HG02588 (cell line): Measurements from ENCODE around the gene SNN.
A peak's percentile ranks its signal among the peaks of the same experiment; 100 is the strongest.

ENCODE experiments used
- ATAC-seq: cut with Tn5 transposase; IDR thresholded peaks from one replicate; pipeline ENCODE4 v1.9.1; 2021; ENCODE audit warnings: mild to moderate bottlenecking, moderate library complexity; ENCODE audit not compliant: unreplicated experiment

SNN gene

DNA sequence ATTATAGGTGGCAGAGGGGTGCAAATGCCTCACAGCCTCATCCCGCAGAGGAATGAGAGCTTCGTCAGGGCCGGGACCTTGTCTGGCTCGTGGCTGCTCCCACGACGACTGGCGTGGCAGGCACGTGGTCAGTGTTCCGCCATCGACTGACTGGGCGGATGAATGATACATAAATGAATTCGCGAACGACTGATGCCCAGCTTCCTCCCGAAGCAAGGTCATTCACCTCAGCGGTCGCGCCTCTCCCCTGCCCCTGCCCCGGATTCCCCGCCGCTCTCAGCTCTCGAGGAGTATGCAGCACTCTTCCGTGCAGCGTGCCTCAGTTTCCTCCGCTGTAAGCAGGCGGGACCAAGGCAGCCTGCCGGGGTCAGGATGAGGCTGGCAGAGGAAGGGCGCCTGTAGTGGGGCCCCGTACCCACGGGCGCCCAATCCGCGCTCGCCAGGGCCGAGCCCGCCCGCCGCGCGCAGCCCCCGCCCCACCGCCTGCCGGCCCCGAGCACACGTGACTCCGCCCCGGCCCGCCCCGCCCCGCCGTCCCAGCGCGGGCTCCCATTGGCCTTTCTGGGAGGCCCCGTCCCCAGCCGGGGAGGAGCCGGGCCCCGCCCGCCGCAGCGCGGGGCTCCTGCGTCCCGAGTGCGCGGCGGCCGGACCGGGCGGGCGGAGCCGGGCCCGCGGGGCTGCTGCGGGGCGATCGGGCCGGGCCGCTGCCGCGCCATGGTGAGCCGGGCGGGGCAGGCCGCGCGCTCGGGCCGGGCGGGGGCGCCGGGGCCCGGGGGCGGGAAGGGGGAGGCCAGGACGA, at the start of gene SNN:
Gene SNN, plus strand, starts transcription at position 632 of the 799 bp plus-strand sequence. CDS start 7,605 bp downstream, outside the sequence.
- peak; percentile 60 for ATAC-seq

DNA sequence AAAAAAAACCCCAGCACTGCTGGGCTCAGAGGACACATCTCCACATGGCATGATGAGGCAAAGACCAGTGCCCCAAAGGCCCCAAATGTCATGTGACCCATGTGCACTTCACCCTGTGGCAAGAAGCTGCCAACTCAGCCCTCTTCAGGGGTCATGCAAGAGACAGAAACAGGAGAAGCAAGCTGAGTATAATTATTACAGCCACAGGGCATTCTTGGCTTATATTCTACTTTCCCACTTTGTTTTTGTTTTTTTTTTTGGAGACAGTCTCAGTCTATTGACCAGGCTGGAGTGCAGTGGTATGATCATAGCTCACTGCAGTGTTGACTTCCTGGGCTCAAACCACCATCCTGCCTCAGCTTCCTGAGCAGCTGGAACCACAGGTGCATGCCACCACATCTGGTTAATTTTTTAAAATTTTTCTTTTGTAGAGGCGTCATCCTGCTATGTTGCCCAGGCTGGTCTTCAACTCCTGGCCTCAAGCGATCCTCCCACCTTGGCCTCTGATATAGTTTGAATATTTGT, 48.9 kb upstream of the SNN start:
- ATAC-seq = no peak

DNA sequence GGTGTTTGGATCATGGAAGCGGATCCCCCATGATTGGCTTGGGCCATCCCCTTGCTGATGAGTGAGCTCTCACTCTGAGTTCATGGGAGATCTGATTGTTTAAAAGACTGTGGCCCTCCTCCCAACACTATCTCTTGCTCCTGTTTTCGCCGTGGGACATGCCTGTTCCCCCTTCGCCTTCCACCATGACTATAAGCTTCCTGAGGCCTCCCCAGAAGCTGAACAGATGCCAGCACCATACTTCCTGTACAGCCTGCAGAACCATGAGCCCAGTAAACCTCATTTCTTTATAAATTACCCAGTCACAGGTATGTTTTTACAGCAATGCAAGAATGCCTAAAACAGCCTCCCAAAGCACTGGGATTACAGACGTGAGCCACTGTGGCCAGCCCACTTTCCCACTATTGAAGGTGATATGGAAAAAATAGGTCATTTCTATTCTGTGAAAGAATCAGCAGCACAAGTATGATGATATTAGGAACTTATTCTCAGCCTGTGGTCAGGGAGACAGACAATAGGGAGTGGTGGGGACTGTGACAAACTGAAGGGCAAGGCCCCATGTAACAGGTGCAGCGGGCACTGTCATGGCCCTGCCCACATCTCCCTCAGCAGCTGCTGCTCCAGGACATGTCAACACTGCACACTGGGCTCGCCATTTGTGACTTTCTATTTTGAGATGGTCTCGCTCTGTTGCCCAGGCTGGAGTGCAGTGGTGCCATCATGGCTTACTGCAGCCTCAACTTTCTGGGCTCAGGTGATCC, 47.8 kb upstream of the SNN start:
- ATAC-seq = no peak

DNA sequence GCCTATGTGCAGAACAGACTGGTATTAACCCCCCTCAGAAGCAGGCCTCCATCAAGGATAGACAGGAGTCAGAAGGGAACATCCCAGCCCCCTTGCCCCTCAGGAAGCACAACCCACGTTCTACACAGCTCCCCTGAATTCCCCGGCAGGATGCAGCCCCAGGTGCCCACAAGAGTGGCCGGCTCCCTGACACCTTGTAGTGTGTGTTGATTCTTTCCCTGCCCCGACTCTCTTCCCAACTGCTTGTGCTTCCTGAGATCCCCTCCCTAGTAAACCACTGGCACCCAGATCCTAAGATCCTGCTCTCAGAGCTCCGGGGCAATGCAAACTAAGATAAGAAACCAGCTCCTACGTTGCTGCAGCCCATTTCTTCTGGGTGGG, 46.7 kb upstream of the SNN start:
- ATAC-seq = no peak

DNA sequence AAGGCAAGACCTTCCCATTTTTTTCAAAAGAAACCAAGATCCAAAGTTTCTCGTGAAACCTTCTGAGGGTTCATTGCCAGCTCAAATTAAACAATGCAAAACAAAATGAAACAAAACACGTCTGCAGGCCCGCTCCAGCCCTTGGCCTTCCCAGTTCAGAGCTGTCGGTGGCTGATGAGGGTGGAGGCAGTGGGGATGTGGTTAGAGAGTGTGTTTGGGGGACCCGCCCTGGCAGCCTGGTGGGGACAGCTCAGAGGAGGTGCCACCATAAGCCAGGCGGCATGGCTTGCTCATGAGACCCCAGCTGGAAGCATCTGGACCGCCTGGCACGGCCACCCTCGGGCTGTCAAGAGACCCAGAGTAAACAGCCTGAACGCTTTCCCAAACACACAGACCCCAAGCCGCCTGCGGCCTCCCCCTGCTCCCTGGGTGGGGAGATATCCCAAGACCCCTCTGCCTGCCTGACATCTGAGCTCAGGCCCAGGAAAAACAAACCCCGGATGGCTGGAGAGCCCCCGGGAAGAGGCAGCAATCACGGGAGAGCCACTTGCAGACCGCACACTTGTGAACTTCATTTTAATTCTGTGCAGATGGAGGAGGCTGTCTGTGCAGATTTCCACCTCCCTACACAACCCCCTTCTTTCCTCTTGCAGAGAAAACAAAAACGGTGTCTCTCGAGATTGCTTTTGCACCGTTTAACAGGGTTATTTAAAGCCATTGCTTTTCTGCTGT, 46.2 kb upstream of the SNN start:
- no peak for ATAC-seq

DNA sequence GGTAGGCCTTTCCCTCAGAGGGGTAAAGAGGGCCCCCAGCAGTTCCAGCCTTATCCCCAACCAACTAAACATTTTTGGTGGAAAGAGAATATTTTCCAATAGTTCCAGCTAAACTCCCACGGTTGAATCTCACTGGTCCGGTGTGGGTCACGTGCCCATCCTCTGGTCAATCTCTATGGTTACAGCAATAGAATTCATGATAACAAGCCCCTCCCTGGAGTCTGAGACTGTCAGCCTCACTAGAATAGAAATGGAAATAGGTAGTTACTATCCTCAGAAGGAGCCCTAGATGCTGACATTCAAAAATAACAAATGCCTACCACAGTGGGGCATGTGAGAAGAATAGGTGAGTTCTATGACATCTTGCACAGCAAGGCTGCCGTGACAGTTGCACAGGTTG, 44.0 kb upstream of the SNN start:
- ATAC-seq = no peak

DNA sequence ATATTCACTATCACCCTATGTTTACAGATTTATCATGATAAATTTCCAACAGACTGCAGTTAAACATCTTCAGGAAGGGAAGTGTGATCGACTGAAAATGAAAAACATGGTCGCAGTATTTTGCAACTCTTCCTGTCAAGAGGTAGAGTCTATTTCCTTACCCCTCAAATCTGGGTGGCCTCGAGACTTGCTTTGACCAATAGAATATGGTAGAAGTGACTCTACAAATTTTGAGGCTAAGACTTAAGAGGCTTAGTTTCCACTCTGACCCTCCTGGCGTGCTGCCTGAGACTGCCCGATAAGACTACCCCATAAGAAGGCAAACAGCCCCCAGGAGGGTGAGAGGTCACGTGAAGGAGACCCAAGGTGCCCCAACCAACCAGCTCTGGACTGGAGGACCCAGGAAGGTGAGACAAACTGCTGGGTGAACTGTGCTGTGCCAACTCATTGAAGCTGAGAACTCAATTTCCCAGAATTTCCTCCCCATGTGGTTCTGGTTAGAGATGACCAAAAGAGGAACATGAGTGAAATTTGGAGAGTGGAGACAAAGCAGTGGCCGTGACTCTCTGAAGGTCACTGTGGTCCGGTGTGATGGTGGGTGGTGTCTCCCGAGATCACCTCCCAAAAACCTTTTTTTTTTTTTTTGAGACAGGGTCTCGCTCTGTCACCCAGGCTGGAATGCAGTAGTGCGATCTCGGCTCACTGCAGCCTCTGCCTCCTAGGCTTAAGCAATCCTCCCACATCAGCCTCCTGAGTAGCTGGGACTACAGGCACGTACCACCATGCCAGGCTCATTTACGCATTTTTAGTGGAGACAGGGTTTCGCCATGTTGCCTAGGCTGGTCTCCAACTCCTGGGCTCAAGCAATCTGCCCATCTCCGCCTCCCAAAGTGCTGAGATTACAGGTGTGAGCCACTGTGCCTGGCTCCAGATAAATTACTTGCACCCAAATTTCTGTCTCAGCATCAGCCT, 43.3 kb upstream of the SNN start:
- no peak for ATAC-seq

DNA sequence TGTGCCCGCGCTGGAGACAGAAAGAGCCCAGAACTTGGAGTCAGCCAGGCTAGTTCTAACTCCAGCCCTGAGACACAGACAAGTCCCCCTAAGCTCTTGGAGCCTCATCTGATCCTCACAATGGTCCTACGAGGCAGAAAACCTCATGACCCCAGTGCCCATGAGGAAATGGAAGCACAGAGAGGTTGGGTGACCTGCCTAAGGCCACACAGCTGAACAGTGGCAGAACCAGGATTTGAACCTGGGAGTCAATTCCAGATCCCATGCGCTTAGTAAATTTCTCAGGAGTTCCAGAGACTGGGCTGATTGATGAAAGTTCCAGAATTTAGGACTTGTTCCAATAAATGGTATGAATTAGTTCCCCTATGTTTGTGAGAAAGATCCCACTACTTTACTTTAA, 42.5 kb upstream of the SNN start:
- ATAC-seq = no peak

DNA sequence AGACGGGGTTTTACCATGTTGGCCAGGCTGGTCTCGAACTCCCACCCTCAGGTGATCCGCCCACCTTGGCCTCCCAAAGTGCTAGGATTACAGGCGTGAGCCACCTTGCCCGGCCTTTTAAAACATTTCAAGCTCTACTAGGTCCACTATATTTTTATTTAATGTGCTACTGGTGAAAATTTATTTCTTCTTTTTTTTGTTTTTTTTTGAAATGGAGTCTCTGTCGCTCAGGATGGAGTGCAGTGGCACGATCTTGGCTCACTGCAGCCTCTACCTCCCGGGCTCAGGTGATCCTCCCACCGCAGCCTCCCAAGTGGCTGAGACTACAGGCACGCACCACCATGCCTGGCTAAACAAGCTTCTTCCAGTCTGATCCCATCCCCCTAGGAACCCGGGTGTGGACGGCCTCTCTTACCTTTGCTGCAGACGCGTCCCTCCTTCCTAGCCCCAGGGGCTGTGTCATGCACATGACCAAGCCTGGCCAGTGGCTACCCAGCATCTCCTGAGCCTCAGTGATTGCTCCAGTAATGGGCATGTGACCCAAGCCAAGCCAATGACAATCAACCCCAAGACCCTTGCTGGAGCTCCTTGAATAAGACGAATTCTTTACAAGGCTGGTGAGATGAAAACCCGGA, 41.5 kb upstream of the SNN start:
- no peak for ATAC-seq

DNA sequence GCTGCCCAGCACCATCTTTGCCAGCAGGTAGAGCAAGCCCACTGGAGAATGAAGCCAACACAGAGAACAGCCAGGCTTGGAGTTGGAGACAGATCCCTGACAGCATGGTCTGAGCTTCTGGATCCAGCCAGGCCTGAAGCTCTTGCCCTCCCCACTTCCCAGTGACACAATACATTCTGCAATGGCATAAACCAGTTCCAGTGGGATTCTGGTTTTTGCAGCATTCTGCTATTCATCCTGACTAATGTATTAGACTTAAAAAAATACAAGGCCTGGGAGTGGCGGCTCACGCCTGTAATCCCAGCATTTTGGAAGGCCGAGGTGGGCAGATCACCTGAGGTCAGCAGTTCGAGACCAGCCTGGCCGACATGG, 41.0 kb upstream of the SNN start:
- ATAC-seq = no peak

DNA sequence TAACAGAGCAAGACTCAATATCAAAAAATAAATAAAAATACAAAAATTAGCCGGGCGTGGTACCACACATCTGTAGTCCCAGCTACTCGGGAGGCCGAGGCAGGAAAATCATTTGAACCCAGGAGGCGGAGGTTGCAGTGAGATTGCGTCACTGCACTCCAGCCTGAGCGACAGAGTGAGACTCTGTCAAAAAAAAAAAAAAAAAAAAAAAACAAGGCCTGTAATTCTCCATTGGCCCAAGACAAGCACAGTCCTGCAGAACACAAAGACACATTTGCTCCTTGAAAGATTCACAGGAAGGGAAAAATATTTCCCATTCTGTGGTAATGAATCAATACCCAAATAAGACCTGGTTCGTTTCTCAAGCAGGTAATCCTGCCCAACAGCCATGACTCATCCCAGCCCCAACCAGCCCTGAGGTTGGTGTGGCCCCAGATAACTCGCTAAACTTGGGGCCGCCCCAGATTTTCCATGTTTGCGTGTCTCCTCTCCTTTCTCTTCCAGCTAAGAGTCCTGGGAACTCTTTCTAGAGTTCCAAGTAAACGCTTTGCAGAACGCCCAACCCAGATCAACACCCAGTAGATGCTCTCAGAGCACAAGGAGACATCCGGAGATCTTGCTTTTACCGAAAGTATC, 40.3 kb upstream of the SNN start:
- no peak for ATAC-seq

DNA sequence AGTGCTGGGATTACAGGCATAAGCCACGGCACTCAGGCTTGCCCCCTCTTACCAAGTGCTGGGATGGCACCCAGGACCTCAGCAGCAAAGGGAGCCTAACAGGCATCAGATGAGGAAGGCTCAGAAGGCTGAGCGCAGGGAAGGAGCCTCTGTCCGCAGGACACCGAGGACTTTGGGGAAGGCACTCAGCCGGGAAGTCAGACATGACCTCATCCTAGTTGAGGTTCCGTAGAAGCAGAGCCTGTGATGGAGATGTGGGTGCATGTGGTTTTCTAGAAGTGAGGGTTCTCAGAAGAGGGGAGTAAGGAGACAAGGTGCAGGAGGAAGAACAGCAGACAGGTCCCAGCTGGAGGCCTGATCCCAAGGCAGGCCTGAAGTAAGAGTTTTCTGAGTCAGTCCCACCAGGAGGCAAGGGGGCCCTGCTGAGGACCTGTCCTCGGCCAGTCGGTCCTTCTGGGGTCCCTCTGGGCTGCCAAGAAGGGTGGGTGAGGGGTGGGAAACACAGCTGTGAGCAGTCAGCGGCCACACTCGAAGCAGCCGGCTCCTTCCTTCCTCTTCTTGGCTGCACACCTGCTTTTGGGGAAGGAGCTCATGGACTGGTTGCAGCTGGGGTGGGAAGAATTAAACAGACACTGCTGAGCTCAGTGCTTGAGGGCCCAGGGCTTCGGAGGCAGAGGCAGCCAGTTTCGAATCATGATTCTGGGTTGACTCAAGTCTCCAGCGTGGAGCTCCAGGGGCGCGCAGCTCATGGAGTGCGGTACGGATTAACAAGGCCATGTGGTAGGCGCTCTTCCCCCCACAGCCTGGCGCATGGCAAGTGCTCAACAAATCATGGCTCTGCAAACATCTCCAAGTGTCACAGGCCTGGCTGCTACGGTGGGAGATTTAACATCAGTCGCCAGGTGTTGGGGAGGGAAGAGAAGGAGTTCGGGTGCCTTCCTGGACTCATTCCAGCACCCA, 38.9 kb upstream of the SNN start:
- ATAC-seq = no peak

DNA sequence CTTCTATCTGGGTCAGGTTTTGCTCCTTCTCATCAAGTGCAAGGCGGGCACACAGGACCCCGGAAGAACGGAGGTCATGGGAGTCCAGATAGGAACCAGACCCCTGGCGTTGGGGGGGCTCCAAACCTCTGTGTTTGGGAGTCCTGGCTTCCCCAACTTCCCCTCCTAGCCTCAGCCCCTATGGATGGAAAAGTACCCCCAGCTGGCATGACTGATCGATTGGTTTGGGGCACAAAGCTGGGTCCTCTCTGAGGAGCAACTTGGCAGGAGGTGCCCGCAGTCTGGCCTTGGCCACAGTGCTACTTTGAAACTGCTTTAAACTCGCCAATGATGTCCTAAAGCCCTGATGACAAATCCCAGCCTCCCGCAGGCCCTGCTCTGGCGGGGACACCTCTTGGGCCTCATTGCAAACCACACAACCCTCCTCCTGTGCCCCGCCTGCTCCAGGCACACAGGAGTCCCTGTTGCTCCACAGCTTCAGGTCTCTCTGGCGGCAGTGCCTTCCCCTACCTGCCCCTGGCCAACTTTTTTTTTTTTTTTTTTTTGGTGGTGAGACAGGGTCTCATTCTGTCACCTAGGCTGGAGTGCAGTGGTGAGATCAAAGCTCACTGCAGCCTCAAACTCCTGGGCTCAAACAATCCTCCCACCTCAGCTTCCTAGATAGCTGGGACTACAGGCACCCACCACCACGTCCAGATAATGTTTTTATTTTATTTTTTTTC, 38.0 kb upstream of the SNN start:
- ATAC-seq = no peak

DNA sequence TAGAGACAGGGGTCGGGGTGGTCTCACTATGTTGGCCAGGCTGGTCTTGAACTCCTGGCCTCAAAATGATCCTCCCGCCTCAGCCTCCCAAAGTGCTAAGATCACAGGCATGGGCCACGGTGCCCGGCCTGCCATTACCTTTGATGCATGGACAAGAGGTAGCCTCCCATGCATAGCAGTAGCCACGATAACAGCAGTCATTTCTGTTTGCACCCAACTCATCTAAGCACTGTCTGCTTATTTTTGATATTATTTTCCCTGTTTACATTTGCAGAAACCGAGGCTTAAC, 37.5 kb upstream of the SNN start:
- ATAC-seq = no peak

DNA sequence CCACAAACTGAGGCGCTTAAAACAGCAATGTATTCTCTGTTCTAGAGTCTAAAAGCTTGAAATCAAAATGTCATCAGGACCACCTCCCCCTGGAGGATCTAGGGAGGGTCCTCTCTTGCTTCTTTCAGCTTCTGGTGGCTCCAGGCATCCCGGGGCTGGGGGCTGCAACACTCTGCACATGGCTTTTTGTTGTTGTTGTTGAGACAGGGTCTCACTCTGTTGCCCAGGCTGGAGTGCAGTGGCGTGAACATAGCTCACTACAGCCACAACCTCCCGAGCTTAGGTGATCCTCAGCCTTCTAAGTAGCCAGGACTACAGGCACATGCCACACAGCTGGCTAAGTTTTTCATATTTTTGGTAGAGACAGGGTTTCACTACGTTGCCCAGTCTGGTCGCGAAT, 37.0 kb upstream of the SNN start:
- ATAC-seq = no peak

DNA sequence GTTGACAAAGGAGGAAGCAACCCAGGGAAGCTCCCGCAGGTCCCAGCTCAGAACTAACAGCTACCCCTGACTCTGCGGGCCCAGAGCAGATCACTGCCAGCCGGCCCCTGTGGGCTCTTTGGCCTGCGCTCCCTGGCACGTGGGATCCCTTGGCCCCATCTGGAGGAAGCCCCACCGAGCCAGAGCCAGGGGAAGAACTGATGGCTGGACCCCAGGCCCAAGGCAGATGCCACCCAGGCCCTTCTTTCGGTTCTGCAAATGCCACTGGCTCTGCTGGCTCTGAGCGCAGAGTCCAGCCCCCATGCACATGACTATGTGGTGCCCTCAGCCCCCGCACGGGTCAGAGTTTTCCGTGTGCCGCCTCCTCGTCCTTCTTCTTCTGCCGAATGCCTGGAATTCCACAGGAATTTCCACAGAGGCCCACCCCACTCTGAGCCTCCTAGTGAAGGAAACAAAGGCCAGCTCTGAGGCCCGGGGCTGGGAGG, 35.8 kb upstream of the SNN start:
- ATAC-seq = no peak

DNA sequence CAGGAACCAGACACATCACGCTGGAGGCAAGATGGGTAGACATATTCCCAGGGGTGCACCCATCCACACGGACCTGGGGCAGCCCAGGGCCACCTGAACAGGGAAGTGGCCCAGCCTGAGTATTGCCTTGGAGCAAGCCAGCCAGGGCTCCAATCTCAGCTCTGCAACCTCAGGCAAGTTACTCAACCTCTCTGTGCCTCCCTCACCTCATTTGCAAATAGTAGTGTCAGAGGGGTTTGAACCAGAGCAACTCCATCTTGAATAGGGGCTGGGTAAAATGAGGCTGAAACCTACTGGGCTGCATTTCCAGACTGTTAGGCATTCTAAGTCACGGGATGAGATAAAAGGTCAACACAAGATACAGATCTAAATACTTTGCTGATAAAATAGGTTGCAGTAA, 35.1 kb upstream of the SNN start:
- no peak for ATAC-seq

DNA sequence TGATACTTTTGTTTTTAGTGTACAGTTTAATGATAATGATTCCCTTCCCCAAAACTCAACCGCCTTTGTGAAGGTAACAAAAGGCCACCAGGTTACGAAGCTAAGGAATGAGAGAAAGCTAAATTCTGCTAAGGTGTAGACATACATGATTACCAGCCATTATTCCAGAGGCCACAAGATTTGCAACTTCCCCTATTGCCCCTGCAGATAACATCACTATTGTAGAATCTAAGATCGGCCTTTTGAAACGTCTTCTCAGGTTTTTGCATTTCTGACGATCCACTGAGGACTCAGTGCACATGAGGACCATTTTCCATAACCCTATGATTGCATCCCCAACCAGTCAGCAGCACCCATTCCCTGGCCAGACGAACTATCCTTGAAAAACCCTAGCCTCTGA, 33.9 kb upstream of the SNN start:
- ATAC-seq = no peak
